ENCODE data around the gene XXYLT1.
"Not testable (repeated sequence)": the region's sequence is repeated elsewhere in the genome, so short reads cannot be mapped to it uniquely, and the experiment has no call there.

The XXYLT1 gene

DNA sequence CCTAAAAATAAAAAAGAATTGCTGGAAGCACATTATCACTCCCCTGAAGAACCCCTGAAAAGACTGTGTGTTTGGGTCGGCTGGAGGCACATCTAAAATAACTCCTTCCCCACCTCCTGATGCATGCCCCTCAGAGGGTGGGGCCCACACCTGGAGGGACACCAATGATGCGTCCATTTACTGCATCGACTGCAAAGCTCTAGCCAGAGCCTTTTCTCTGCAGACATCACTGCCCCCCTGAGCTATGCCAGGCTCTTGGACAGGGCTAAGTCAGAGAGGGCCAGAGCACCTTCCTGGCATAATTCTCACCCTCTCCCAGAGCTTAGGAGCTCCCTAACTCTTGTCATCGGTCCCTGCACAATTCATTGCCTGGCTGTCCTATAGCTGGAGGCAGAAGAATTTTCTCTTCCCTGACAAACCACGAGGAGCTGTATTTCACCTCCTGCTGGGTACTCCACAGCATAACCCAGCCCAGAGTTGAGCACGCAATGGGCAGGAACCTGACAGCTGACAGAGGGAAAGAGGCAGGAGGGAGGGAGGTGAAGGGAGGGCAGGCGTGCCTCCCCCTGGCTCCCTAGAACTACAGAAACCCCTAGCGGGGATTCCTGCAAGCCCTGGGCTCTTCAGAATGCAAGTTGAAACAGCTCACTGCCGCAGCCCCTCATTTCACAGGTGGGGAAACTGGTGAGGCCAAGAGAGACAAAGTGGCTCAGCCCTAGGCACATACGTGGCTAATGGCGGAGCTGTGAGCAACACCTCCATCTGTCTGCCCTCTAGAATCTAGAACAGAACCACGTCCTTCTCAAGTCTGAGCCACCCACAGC, 46.6 kb downstream of the XXYLT1 start:
- no peak overlapping the region for H3K4me3 ChIP-seq
- H3K4me1 ChIP-seq: peaks cover 18 to 36% (median 24%) of the 10 kb centered on the region in 10 experiments; a peak in 19 of 20 replicates
- no peaks in the 10 kb centered on the region for H3K27me3 ChIP-seq
- no peak for TF ChIP-seq Cebpa-rat (IDR thresholded peaks at IDR 0.05)
- no peak overlapping the region for H3K9ac ChIP-seq
- 0 out of 22 replicates have a peak overlapping the region, but pooled peaks of 1 of the 11 experiments have one; percentile 1 for H3K4me2 ChIP-seq
- peaks cover 0 to 6% (median 4%) of the 10 kb centered on the region in 11 experiments; a peak in 10 of 22 replicates for H3K9me3 ChIP-seq (replicated peaks in 1 of 11)
- H3K36me3 ChIP-seq: peaks cover 8 to 60% (median 32%) of the 10 kb centered on the region in 11 experiments
- no peak overlapping the region for H3K27ac ChIP-seq
- H4K20me1 ChIP-seq: peaks cover 0 to 28% (median 5%) of the 10 kb centered on the region in 11 experiments; a peak in 7 of 22 replicates

DNA sequence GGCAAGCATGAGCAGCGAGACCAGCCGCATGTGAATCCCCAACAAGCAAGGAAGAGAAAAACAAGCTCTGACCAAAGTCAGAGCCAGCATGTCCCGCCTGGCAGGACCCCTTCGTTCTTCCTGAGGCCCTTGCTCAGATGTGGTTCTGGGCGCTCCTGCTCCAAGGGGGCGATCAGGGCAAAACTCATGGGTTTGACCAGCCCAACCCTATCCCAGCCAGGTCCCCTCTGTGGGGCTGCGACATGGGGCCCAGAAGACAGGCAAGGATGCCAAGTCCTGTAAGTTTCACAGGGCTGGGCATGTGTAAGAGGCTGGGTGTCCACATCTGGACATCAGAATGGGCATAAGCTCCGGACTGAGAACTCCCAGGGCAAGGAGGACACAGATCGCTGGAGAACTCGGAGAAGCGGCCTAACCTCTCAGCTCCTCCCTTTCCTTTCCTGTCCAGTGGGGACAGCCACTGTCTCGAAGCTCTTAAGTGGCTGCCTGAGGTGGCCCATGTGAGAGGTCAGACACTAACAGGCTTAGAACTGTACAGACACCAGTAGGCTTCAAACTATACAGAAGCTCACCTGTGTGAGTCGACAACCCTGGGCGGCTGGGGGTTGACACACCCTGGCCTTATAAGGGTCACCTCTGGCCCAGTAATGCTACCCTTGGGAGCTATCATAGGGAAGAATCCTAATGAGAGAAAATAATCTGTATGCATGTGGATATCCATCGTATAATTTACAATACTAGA, 48.9 kb downstream of the XXYLT1 start:
- 0 out of 22 replicates have a peak overlapping the region, but pooled peaks of 1 of the 11 experiments have one; percentile 32 for H3K27ac ChIP-seq
- H3K4me2 ChIP-seq: peak overlapping the region in 9 of 11 experiments; percentile 3 to 81 (median 44); a peak in 13 of 22 replicates
- peaks cover 0 to 26% (median 5%) of the 10 kb centered on the region in 11 experiments; a peak in 7 of 22 replicates for H4K20me1 ChIP-seq
- no peak for TF ChIP-seq Cebpa-rat (IDR thresholded peaks at IDR 0.05)
- H3K9ac ChIP-seq: no peak overlapping the region
- H3K27me3 ChIP-seq: no peaks in the 10 kb centered on the region
- H3K4me1 ChIP-seq: peaks cover 14 to 33% (median 24%) of the 10 kb centered on the region in 10 experiments; a peak in 19 of 20 replicates
- H3K36me3 ChIP-seq: peaks cover 8 to 60% (median 33%) of the 10 kb centered on the region in 11 experiments
- peaks cover 0 to 11% (median 6%) of the 10 kb centered on the region in 11 experiments; a peak in 10 of 22 replicates for H3K9me3 ChIP-seq (replicated peaks in 1 of 11)
- no peak overlapping the region for H3K4me3 ChIP-seq

DNA sequence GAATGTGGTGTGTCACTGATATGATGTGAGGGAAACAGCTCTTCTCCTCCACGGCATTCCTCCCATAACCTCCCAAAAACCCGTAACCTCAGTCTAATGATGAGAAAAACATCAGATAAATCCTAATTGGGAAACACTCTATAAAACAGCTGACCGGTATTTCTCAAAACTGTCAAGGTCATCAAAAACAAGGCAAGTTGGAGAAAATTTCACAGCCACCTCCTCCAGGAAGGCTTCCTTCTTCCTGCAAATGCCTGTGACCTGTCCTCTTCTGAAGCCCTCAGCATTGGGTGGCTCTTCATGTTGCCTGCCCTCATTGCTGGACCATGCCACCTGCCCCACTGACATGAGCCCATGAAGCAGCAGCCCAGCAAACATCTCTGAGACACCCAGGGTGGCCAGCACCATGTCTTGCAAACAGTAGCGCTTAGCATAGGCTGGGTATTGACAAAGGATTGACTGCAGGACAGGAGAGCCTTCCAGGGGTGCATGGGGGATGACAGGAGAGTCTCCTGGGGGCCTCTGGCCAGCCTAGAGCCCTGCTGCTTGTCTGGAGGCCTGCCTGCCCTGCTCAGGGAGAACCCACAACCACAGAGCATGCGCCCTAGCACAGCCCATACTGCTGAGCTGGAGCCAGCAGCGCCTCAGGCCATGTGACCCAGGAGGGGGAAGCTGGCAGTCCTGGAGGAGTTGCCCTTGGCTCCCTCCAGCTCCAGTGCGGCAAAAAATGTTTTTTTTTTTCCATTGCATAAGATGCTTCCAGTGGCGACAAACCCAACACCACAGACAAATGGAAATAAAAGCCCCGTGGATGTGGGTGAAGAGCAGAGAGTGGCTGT, 49.7 kb downstream of the XXYLT1 start:
- no peak overlapping the region; a peak in 1 of 22 replicates for H3K27ac ChIP-seq
- H3K36me3 ChIP-seq: peaks cover 6 to 52% (median 24%) of the 10 kb centered on the region in 11 experiments; a peak in 21 of 22 replicates
- peaks cover 0 to 26% (median 5%) of the 10 kb centered on the region in 11 experiments; a peak in 7 of 22 replicates for H4K20me1 ChIP-seq
- no peak overlapping the region for H3K9ac ChIP-seq
- peak overlapping the region in 9 of 11 experiments; percentile 3 to 81 (median 44); a peak in 14 of 22 replicates for H3K4me2 ChIP-seq
- no peaks in the 10 kb centered on the region for H3K27me3 ChIP-seq
- peaks cover 0 to 11% (median 6%) of the 10 kb centered on the region in 11 experiments; a peak in 10 of 22 replicates for H3K9me3 ChIP-seq (replicated peaks in 1 of 11)
- H3K4me3 ChIP-seq: no peak overlapping the region
- H3K4me1 ChIP-seq: peaks cover 9 to 29% (median 22%) of the 10 kb centered on the region in 10 experiments; a peak in 18 of 20 replicates
- no peak for TF ChIP-seq Cebpa-rat (IDR thresholded peaks at IDR 0.05)

DNA sequence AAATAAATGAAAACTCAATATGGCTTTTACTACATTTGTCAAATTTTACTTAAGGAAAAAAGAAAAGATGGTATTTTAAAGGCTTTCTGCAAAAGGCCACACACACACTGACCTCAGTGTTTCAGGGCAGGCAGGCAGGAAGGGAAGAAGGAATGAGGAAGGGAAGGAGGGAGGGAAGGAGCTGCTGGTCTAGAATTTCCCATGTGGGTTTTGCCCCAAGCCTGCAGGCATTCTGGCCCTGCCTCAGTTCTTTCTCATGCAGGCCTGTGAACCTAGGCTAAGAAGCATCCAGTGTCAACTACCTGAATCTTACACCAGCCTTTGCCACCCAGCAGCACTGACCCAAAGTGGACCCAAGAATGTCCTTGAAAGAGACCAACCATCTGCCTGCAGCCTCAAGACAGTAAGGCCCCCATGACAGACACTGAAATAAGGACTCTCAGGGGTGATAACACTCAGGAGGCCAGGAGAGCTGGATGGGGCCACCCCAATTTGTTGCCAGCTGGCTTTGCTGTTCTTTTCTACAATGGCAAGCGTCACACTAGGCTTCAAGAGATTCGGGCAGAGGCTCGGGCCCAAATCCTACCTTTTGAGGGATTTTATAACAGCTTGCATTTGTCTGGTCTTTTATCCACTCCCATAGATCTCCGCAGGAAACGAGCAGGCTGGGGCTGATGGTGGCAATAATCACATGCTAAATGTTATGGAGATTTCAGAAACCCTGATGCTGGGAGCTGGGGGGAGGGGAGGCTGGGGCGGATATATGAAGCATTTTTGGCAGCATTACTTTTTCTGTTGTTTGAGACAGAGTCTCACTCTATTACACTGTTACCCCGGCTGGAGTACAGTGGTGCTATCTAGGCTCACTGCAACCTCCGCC, 51.4 kb downstream of the XXYLT1 start:
- peaks cover 0 to 21% (median 5%) of the 10 kb centered on the region in 11 experiments; a peak in 7 of 22 replicates for H4K20me1 ChIP-seq
- no peak overlapping the region for H3K4me2 ChIP-seq
- H3K27me3 ChIP-seq: no peaks in the 10 kb centered on the region
- peaks cover 0 to 13% (median 8%) of the 10 kb centered on the region in 11 experiments; a peak in 16 of 22 replicates for H3K9me3 ChIP-seq (replicated peaks in 1 of 11)
- H3K9ac ChIP-seq: no peak overlapping the region
- H3K27ac ChIP-seq: no peak overlapping the region
- H3K4me3 ChIP-seq: no peak overlapping the region
- H3K36me3 ChIP-seq: peaks cover 0 to 35% (median 12%) of the 10 kb centered on the region in 11 experiments; a peak in 11 of 22 replicates
- no peak for TF ChIP-seq Cebpa-rat (IDR thresholded peaks at IDR 0.05)
- H3K4me1 ChIP-seq: peaks cover 9 to 29% (median 22%) of the 10 kb centered on the region in 10 experiments; a peak in 18 of 20 replicates

DNA sequence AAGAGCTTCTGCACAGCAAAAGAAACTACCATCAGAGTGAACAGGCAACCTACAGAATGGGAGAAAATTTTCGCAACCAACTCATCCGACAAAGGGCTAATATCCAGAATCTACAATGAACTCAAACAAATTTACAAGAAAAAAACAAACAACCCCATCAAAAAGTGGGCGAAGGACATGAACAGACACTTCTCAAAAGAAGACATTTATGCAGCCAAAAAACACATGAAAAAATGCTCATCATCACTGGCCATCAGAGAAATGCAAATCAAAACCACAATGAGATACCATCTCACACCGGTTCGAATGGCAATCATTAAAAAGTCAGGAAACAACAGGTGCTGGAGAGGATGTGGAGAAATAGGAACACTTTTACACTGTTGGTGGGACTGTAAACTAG, 52.6 kb downstream of the XXYLT1 start:
- H3K9me3 ChIP-seq (replicated peaks in 1 of 11): peaks cover 0 to 26% (median 14%) of the 10 kb centered on the region in 11 experiments; a peak in 16 of 22 replicates
- H3K4me1 ChIP-seq: peaks cover 9 to 20% (median 13%) of the 10 kb centered on the region in 10 experiments; a peak in 18 of 20 replicates
- not testable (repeated sequence) for H3K4me3 ChIP-seq, H3K9ac ChIP-seq, H3K4me2 ChIP-seq, H3K27me3 ChIP-seq, H3K27ac ChIP-seq
- H3K36me3 ChIP-seq: peaks cover 0 to 29% (median 12%) of the 10 kb centered on the region in 11 experiments; a peak in 9 of 22 replicates
- peaks cover 0 to 20% (median 5%) of the 10 kb centered on the region in 11 experiments; a peak in 7 of 22 replicates for H4K20me1 ChIP-seq

DNA sequence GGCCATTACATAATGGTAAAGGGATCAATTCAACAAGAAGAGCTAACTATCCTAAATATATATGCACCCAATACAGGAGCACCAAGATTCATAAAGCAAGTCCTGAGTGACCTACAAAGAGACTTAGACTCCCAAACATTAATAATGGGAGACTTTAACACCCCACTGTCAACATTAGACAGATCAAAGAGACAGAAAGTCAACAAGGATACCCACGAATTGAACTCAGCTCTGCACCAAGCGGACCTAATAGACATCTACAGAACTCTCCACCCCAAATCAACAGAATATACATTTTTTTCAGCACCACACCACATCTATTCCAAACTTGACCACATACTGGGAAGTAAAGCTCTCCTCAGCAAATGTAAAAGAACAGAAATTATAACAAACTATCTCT, 55.4 kb downstream of the XXYLT1 start:
- H4K20me1 ChIP-seq: peaks cover 0 to 20% (median 0%) of the 10 kb centered on the region in 11 experiments; a peak in 2 of 22 replicates
- peaks cover 4 to 30% (median 14%) of the 10 kb centered on the region in 11 experiments; a peak in 16 of 22 replicates for H3K9me3 ChIP-seq (replicated peaks in 1 of 11)
- not testable (repeated sequence) for H3K27me3 ChIP-seq, H3K4me3 ChIP-seq, H3K27ac ChIP-seq, H3K4me2 ChIP-seq, H3K9ac ChIP-seq
- peaks cover 0 to 20% (median 12%) of the 10 kb centered on the region in 11 experiments; a peak in 10 of 22 replicates for H3K36me3 ChIP-seq
- peaks cover 3 to 11% (median 7%) of the 10 kb centered on the region in 10 experiments; a peak in 18 of 20 replicates for H3K4me1 ChIP-seq

DNA sequence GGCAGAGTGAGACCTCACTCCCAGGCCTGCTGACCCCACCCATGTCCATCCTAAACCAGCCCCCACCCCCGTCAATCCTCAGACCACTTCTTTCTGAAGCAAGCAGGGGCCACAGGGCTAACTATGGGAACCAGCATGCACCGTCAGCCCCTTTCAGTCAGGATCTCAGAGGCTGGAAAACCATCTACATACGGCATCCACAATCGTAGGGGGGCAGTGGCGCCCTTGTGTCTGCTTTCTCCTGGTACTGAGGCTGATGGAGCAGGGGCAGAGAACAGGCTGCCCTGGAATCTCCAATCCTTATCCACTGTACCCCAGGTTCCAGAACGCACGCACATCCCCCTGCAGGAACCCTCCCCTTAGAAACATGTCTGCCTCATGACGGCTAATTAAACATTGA, 56.6 kb downstream of the XXYLT1 start:
- H3K27ac ChIP-seq: no peak overlapping the region
- no peak for TF ChIP-seq Cebpa-rat (IDR thresholded peaks at IDR 0.05)
- peaks cover 0 to 31% (median 9%) of the 10 kb centered on the region in 11 experiments; a peak in 14 of 22 replicates for H4K20me1 ChIP-seq
- peaks cover 15 to 22% (median 19%) of the 10 kb centered on the region in 10 experiments for H3K4me1 ChIP-seq
- no peak overlapping the region for H3K4me2 ChIP-seq
- H3K27me3 ChIP-seq: no peaks in the 10 kb centered on the region
- peaks cover 4 to 26% (median 10%) of the 10 kb centered on the region in 11 experiments; a peak in 15 of 22 replicates for H3K9me3 ChIP-seq (replicated peaks in 1 of 11)
- no peak overlapping the region for H3K4me3 ChIP-seq
- H3K36me3 ChIP-seq: peaks cover 0 to 12% (median 2%) of the 10 kb centered on the region in 11 experiments; a peak in 9 of 22 replicates
- no peak overlapping the region for H3K9ac ChIP-seq

Data from BLaER1 treated with 17β-estradiol and CSF1 and Interleukin-3, amounts not matched to agents 10 nM and 100 nM (cell line).